LNCaP clone FGC (cell line): ENCODE results near the gene SGIP1.

ENCODE experiments used
- DNase-seq: peaks from one replicate; pipeline ENCODE4 v3.0.0-alpha.2; 2011; ENCODE audit warnings: low read depth
- H3K4me3 ChIP-seq: 2 replicates; pipeline ENCODE4 v1.5.1; 2011; ENCODE audit warnings: mild to moderate bottlenecking, low read depth, low read length, control low read depth
- TF ChIP-seq, protein P1 (sequence below): IDR thresholded peaks from 2 replicates; pipeline ENCODE4 v1.5.1; 2012; ENCODE audit warnings: mild to moderate bottlenecking; ENCODE audit not compliant: control insufficient read depth, insufficient read depth; ENCODE audit errors: extremely low read depth

SGIP1 gene

DNA sequence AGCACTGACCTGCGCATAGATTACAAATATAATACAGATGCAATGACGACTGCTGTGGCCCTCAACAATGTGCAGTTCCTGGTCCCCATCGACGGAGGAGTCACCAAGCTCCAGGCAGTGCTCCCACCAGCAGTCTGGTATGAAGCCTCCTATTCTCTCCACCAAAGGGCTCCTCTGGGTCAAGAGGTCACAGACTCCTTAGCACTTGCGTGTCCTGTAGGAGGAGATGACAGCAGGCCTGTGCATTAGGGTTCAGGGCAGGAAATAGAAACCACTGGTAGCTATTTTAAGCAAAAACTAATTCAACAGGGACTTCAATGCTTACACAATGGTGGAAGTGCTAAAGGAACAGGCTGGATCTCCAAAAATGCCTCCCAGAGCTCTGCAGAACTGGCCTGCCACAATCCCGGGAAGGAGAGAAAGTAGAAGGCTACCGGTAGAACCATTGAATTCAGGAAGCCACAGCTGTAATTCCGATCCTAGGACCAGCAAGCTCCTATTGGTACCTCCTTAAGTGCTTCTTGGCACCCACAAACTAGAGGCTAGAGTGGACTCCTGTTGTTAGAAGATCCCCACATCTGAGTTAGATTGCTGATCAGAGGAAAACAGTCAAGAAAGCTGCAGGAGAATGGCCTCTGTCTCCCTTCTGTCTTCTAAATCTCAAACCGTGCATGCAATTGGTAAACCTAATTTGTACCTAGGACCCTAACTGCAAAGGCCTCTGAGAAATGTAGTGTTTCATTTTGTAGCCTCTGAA is 205.6 kb downstream of the SGIP1 start:
- DNase-seq, result no peak
- TF ChIP-seq, protein P1, sequence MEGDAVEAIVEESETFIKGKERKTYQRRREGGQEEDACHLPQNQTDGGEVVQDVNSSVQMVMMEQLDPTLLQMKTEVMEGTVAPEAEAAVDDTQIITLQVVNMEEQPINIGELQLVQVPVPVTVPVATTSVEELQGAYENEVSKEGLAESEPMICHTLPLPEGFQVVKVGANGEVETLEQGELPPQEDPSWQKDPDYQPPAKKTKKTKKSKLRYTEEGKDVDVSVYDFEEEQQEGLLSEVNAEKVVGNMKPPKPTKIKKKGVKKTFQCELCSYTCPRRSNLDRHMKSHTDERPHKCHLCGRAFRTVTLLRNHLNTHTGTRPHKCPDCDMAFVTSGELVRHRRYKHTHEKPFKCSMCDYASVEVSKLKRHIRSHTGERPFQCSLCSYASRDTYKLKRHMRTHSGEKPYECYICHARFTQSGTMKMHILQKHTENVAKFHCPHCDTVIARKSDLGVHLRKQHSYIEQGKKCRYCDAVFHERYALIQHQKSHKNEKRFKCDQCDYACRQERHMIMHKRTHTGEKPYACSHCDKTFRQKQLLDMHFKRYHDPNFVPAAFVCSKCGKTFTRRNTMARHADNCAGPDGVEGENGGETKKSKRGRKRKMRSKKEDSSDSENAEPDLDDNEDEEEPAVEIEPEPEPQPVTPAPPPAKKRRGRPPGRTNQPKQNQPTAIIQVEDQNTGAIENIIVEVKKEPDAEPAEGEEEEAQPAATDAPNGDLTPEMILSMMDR, result no peak
- no peak overlapping the region for H3K4me3 ChIP-seq

DNA sequence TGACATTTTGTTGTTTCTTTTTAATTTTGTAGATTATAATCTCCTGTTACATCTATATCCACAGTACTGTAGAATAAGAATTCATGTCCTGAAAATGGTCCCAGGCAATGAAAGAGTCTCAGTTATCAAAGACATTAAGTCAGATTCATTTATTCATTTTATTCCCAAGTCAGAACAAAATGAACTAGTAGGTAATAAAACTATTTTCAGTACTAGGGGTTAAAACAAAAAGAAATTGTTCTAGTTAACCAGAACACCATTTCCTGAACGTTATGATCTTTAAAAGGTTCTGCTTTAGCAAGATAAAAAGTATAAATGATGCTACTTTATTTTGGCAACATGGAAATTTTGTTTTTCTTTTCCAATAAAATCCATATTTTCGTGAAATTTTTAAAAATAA is 211.5 kb downstream of the SGIP1 start:
- DNase-seq, result no peak
- no peak overlapping the region for H3K4me3 ChIP-seq
- TF ChIP-seq, protein P1, result no peak

DNA sequence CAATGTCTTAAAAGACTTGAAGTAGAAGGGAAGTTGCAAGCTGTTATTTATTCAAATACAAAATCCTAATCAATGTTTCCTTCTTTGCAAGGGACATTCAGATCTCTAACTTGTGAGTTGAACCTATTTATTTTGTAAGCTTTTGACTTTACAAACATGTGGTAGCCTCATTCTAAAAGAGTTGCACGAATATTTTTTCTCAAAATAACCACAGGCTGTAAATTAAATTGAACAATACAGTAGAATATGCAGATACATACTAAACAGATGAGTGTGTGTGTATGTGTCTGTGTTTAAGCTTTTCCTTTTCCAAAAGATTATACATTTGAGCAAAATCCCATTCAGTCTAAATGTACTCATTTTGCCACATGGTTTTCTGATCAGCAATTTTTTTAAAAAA is 213.5 kb downstream of the SGIP1 start:
- TF ChIP-seq, protein P1, result no peak
- no peak for DNase-seq

DNA sequence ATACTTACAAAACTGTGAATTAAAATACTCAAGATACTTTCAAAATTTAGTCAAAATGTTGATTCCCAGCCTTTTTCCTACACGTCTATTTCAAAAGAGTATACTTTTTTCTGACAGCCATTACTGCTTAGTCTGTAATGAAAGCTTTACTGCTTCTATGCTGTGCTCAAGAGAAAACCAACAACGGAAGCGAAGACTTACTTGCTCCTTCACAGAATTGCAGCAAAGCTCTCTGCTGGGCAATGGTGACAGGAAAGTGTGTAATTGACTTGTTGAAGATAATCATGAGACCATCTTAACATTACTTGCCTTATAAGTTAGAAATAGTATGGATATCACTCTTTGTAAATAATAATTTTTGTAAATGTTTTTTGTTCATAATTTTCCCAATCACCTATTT is 216.6 kb downstream of the SGIP1 start:
- TF ChIP-seq, protein P1, result no peak
- no peak for DNase-seq
- H3K4me3 ChIP-seq, result no peak overlapping the region

More for the DNA sequence above, 213.5 kb downstream of the SGIP1 start:
- no peak overlapping the region for H3K4me3 ChIP-seq

DNA sequence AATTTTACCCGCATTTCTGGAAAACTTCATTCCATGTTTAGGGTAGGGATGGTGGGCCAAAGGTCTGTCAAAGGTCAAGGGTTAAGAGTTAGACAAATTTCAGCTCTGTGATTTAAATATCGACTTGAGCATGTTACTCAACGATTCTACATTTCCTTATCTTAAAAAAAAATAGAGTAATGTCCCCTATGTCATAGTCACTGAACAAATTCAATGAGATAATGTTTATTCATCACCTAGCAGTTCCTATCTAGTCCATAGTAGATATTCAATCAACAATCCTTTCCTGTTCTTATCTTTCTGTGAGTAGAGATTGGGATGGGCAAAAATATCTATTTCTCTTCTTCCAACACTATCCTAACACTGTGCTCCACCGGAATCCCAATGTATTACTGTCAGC is 217.2 kb downstream of the SGIP1 start:
- no peak for DNase-seq

DNA sequence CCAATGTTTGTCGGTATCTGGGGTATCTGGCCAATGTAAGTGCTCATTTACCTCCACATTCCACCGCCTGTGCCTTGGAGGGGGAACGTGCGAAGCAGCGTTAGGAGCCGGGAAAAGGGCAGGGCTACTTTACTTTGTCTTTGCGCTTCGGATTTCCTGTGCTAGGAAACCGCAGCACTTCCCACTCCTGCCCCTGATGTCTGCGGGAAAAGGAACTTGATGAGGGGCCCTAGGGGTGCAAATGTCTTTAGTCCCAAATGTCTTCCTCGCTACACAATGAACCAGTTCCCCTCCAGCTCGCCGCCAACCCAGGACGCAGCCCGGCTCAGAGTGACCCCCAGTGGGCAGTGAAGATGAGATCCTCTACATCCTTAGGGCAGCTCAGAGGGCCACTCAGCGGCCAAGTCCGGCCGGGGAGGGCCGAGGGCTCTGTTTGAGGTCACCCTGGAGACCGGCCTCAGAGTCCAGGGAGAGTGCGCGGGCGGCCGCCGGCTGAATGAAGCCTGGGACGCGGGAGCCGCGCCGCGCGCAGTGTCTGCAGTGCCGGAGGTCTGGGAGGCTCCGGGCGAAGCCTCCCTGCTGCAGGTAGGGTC is 218.1 kb downstream of the SGIP1 start, which contains the start of gene DYNLT5:
TSS of gene DYNLT5 (plus strand) at position 460 of the 593 bp plus-strand sequence. CDS start 2,200 bp downstream, outside the sequence.
- no peak within 1 kb of the TSS for H3K4me3 ChIP-seq
- TF ChIP-seq, protein P1, result no peak
- DNase-seq, result no peak

More for the DNA sequence above, 217.2 kb downstream of the SGIP1 start:
- H3K4me3 ChIP-seq, result no peak overlapping the region
- TF ChIP-seq, protein P1, result no peak
